ENCODE results near the gene ETV3. TPM values are rescaled to one million over a fixed set of nuclear protein-coding genes. Genes with fewer than 3 reads are reported as not detected.
"Not testable (repeated sequence)": the region's sequence is repeated elsewhere in the genome, so short reads cannot be mapped to it uniquely, and the experiment has no call there.

The ETV3 gene
- 8.1 TPM for polyA plus RNA-seq (2012; ENCODE audit: insufficient read depth, insufficient read length)

DNA sequence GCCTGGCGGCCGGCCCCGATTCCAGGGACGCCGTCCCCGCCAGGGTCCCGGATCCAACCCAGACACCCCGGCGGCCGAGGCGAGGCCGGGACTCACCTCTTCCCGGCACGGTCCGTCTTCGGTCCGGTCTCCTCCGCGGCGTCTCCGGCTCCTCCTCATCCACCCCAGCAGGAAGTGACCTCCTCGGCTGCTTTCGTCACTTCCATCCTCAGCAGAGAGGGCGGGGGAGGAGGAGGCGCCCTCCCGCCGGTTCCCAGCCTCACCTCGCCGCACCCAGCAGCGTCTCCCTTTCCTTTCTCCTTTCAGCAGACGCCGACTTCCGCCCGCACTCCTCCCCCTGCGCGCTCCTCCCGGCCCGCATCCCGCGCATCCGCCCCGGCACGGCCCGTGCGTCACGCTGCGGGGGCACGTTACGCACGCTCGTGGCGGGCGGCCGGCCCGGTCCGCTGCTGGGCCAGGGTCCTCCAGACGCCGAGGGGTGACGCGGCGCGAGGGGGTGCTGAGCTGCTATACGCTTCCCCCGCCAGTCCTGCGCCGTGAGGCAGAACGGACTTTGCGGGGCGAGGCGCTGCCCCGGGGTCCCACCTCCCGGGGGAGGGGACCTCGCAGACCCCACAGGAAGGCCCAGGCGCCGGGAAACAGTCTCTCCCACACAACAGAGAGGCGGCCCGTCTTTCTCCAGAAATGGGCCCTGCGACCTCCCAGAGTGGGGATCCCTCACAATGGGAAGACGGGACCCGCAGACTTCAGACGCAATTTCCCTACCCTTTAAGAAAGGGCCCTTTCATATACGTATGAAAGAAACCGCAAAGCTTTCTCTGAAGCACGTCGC lies at the start of gene ETV3:
TSS of gene ETV3 (minus strand) at position 176 of the 832 bp plus-strand sequence. CDS start 2,043 bp downstream, outside the sequence.
- DNase-seq (ENCODE audit: low read depth, low spot score), result peak; percentile 87
- peak within 1 kb of the TSS; percentile 94 for H3K4me3 ChIP-seq (ENCODE audit: low read length)

DNA sequence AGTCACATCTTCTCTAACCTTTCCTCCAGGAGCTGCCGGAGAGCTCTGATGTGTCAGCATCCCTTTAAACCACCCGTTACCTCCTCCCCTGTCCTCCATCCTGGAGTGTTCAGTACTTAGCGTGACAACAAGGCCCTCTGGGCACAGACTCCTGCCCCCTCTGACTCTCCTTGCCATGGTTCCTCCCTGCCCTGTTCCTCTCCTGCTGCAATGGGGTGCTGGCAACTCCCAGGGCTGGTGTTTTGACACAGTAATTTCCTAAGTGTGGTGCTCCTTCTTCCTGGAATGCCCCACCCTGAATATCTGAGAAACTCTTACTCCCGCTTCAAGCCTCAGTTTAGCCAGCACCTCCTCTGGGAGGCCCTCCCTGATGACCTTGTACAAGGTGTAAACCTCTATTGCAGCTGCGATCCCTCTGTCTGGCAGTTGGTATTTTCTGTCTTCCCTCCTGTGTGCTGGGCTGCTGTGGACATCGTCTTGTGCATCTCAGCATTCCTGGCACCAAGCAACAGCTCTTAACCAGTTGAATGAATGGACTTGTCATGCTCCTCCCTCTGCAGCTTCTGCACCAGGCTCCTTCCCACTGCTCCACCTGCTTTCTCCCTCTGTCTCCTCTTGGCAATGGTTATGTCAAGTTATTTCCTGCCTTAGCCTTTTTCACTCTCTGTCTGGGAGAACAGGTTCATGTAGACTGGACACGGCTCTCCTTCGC lies 48.2 kb upstream of the ETV3 start:
- DNase-seq (ENCODE audit: low read depth, low spot score), result no peak
- H3K4me3 ChIP-seq (ENCODE audit: low read length), result no peak overlapping the region

GRCh38 chr1:157183870-157184269 lies 45.7 kb upstream of the ETV3 start:
- no peak overlapping the region for H3K4me3 ChIP-seq (ENCODE audit: low read length)
- DNase-seq (ENCODE audit: low read depth, low spot score), result no peak

DNA sequence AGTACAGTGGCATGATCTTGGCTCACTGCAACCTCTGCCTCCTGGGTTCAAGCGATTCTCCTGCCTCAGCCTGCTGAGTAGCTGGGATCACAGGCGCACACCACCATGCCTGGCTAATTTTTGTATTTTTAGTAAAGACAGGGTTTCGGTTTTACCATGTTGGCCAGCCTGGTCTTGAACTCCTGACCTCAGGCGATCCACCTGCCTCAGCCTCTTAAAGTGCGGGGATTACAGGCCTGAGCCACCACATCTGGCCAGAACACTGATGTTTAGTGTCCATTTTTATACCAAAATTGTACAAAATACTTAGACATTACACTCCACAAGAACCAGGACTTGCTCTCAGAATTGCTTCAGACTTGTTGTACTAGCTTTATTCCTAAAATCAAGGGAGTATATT lies 44.2 kb upstream of the ETV3 start:
- H3K4me3 ChIP-seq (ENCODE audit: low read length); DNase-seq (ENCODE audit: low read depth, low spot score): not testable (repeated sequence)

DNA sequence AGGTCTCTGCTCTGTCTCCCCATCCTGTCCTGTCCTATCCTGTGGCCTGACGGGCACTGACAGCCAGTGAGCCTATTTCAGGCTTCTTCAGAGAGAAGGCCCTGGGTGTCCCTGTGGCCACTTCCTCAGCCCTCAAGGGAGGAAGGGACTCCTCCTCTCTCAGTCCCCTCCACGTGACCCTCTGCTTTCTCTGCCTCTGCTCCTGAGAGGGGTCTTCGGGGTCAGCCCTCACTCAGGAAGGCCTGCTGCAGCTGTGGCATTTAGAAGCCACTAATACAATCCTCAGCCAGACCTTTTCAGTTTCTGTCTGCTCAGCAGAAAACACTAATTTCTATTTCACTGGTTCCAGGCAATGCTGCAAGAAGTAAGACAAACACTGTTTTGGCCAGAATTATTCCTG lies 43.6 kb upstream of the ETV3 start:
- DNase-seq (ENCODE audit: low read depth, low spot score), result no peak
- H3K4me3 ChIP-seq (ENCODE audit: low read length), result no peak overlapping the region

DNA sequence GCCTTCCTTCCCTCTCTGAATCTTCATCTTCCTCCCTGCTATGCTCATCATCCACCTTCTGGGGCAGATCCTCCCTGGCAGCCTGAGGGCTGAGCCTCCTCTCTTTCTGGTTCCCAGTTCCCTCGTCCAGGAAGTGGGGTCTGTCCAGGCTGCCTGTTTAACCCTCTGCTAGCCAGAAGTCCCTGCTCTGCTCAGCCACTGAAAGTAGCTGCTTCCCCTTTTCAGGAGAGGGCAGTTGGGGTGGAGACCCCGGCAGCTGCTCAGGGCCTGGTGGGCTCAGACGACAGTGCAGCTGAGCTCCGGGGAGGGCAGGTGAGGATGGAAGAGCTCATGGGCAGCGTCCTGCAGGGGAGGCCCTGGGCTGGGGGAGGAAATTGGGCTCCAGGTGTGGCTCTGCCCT lies 43.1 kb upstream of the ETV3 start:
- DNase-seq (ENCODE audit: low read depth, low spot score), result no peak
- no peak overlapping the region for H3K4me3 ChIP-seq (ENCODE audit: low read length)

DNA sequence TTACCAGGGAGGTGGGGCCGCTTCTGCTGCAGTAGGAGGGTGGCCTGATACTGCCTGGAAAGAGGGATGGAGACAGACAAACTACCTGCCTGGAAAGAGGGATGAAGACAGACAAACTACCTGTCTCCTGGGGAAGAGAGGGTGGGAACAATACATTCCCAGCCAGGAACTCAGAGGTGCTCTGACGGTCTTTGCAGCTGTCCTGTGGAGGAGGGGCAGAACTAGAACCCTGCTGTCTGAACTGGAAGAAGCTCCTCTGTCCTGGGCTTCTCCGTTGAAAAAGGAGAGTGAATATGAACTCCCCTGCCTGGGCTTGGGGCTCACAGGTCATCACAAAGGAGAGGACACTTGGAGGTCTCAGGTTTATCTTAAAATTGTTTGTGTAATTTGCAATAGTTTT lies 40.3 kb upstream of the ETV3 start:
- no peak for DNase-seq (ENCODE audit: low read depth, low spot score)
- no peak overlapping the region for H3K4me3 ChIP-seq (ENCODE audit: low read length)

- H3K4me3 ChIP-seq (ENCODE audit: low read length), result no peak overlapping the region
- DNase-seq (ENCODE audit: low read depth, low spot score), result no peak
Observed at GRCh38 chr1:157177733-157178394, 39.7 kb upstream of the ETV3 start.

DNA sequence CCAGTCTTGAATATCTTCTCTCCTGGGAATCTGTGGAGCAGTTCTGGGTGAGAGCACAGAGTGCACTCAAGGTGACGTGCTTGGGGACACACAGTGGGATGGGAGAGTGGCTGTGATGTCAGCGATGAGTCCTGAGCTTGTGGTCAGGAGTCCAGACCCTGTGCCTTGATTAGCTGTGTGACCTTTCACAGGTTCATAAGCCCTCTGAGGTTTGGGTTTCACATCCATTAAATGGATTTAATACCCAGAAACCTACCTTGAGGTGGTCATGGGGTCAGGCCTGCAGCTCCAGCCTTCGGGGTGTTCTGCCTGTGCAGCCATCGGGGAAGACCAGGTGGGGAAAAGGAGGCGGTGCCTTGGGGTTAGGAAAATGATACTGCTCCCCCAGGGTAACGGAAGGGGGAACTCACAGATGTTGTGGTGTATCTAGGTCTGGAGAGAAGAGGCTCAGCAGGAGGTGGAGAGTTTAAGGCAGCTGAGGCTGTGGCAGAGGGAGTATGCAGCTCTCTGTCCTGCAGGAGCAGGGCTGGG lies 38.5 kb upstream of the ETV3 start:
- DNase-seq (ENCODE audit: low read depth, low spot score), result peak; percentile 48
- H3K4me3 ChIP-seq (ENCODE audit: low read length), result no peak overlapping the region

DNA sequence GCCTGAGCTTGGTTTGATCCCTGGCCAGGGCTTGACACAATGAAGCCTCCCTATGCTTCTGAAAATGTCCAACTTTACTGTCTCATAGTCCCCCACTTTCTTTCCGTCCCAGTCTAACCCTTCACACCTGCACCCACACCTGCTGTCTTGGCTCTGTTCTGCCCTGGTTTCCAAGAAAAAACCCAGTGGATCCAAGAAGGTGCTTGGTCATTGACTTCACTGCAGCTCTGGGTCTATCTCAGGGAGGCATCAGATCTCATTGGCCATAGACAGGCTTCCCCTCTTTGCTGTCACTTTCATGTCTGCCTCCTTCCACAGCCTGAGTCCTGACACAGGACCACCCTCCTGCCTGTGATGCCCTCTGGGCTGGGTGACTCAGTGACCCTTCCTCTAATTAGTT lies 37.8 kb upstream of the ETV3 start:
- H3K4me3 ChIP-seq (ENCODE audit: low read length), result no peak overlapping the region
- no peak for DNase-seq (ENCODE audit: low read depth, low spot score)

DNA sequence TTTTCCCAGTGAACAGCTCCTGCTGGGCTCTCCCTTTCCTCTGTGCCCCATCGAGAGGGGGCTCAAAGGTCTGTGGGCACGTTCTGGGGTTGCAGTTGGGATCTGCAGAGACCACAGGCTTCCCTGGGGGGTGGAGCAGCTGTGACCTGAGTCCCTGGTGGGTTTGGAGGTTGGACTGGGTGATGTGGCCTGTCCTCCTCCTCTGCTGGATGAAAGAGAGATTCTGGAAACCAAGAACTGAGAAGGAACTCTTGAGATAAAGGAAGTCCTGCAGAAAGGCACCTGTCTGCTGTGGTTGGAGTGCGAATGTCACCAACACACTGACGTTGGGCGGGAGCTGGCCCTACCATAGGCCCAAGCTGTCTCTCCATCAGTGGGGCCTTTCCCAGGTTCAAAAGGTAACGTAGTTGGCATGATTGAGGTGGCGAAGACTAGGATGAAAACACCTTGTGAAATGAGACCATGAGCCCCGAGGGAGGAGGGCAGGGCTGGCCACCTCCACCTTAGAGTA lies 35.8 kb upstream of the ETV3 start:
- peak; percentile 24 for DNase-seq (ENCODE audit: low read depth, low spot score)
- no peak overlapping the region for H3K4me3 ChIP-seq (ENCODE audit: low read length)

GRCh38 chr1:157173241-157173640 lies 35.0 kb upstream of the ETV3 start:
- not testable (repeated sequence) for H3K4me3 ChIP-seq (ENCODE audit: low read length)

GRCh38 chr1:157172591-157172990 lies 34.4 kb upstream of the ETV3 start:
- DNase-seq (ENCODE audit: low read depth, low spot score); H3K4me3 ChIP-seq (ENCODE audit: low read length): not testable (repeated sequence)

More at GRCh38 chr1:157173241-157173640, 35.0 kb upstream of the ETV3 start:
- DNase-seq (ENCODE audit: low read depth, low spot score), result peak; percentile 24

DNA sequence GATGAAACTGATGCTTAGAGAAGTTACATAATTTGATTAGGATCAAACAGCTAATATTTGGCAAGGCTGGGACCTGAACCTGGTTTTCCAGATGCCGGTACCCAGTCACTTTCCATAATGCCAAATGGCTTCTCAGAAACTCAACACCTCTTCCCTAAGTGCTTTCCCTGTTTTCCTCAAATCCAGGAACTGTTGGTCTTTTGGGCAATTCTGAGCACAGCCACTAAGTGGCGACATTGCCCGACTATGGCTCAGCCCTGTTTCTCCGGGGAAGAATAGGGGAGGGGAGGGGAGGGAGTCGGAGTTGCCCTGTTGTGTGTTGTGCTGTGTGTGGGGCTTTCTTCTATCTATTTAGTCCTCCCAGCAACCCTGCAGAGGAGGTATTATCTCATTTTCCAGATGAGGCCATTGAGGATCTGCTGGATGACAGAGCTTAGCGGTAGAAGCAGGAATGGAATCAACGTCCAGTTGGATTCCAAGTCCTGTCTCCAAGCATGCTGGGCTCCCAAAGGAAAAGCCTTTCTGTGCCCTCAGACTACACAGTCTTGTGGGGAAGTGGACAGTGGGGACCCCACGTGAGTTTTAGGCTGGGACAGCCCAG lies 33.8 kb upstream of the ETV3 start:
- not testable (repeated sequence) for H3K4me3 ChIP-seq (ENCODE audit: low read length); DNase-seq (ENCODE audit: low read depth, low spot score)

GRCh38 chr1:157170677-157171515 lies 32.7 kb upstream of the ETV3 start:
- H3K4me3 ChIP-seq (ENCODE audit: low read length), result no peak overlapping the region
- DNase-seq (ENCODE audit: low read depth, low spot score), result no peak

DNA sequence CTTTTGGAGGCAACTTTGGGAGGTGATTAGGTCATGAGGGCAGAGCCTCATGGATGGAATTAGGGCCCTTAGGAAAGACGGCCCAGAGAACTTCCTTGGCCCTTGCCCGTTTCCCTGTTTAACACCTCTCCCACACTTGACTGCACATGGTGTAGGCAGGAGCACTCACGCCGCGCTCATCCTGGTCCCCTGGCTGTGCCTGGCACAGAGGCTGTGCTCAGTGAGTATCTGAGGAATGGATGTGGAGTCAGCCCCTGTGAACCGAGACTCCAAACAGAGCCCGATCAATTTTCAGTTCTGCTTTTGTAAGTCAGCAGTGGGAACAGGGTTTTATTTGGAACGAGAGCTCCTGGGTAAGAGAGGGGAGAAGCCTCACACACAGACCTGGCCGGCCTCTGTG lies 29.8 kb upstream of the ETV3 start:
- H3K4me3 ChIP-seq (ENCODE audit: low read length), result no peak overlapping the region
- DNase-seq (ENCODE audit: low read depth, low spot score), result no peak

DNA sequence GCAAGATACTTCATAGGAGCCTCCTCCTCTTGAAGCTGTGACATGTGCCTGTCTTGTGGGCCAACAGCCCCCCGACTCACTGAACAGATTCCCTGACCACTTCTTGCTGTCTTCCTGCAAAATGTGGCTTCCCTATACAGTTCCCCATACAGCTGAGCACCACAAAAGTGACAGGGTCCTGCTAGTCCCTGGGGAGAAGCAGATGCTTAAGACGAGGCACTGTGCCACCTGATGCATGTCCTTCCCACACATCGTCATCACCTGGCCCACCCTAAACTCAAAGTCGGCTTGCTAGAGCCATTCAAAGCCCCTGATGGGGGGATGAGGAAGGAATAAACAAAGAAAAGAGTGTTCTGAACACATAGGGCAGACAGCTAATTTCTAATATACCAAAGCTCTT lies 29.2 kb upstream of the ETV3 start:
- no peak overlapping the region for H3K4me3 ChIP-seq (ENCODE audit: low read length)
- DNase-seq (ENCODE audit: low read depth, low spot score), result no peak

- H3K4me3 ChIP-seq (ENCODE audit: low read length), result no peak overlapping the region
- no peak for DNase-seq (ENCODE audit: low read depth, low spot score)
Observed at GRCh38 chr1:157166590-157166989, 28.4 kb upstream of the ETV3 start.
